ENCODE results near the gene TPCN2. TPM values are rescaled to one million over a fixed set of nuclear protein-coding genes. Genes with fewer than 3 reads are reported as not detected.
"Not testable (repeated sequence)": the region's sequence is repeated elsewhere in the genome, so short reads cannot be mapped to it uniquely, and the experiment has no call there.

Gene TPCN2
- total and polyA plus RNA-seq, 12 donors: 3.1 to 21.6 (median 10.4) TPM

- Histone ChIP-seq H3K4me3 (no peak overlapping the region), H3K9me3 (replicated peaks in 1 of 3) (no peaks in the 10 kb centered on the region), H3K4me1 (replicated peaks in 1 of 2) (no peaks in the 10 kb centered on the region), H3K27ac (no peak overlapping the region), H3K27me3 (no peaks in the 10 kb centered on the region), H3K36me3 (replicated peaks in 1 of 2) (no peaks in the 10 kb centered on the region)
- intact Hi-C loops (cut with DNase I): no loop called here
- TF ChIP-seq CTCF (IDR thresholded peaks at IDR 0.05) (no peak), POLR2A (IDR thresholded peaks at IDR 0.05) (no peak)
- DNase-seq: no peak
- WGBS, 4 donors: 88 to 95% (median 91%) methylated on average over 13 of the region's 13 CpGs
These were observed 99.6 kb downstream of the TPCN2 start for GRCh38 chr11:69148377-69148762.

DNA sequence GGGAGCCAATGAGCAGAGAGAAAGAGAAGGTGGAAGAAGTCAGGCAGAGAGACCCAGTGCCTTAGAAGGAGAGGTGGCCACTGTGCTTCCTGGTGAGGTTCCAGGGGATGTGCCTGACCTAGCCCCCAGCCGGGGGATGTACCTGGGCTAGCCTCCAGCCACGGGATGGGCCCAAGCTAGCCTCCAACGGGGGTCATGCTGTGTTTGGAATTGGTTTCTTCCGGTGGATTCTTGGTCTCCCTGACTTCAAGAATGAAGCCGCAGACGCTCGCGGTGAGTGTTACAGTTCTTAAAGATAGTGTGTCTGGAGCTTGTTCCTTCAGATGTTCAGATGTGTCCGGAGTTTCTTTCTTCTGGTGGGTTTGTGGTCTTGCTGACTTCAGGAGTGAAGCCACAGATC, 100.1 kb downstream of the TPCN2 start:
- Histone ChIP-seq H3K4me3 (no peak overlapping the region), H3K27ac (no peak overlapping the region), H3K36me3 (replicated peaks in 1 of 2) (no peaks in the 10 kb centered on the region), H3K27me3 (no peaks in the 10 kb centered on the region), H3K4me1 (replicated peaks in 1 of 2) (no peaks in the 10 kb centered on the region), H3K9me3 (replicated peaks in 1 of 3) (no peaks in the 10 kb centered on the region)
- 86 to 95% (median 88%) methylated on average over 7 to 9 of the region's 9 CpGs for whole genome bisulfite sequencing, 4 donors
- intact Hi-C loops (cut with DNase I): no loop called here
- DNase-seq: no peak
- TF ChIP-seq POLR2A (IDR thresholded peaks at IDR 0.05) (no peak), CTCF (IDR thresholded peaks at IDR 0.05) (no peak)

- H3K27ac ChIP-seq; H3K4me3 ChIP-seq; H3K36me3 ChIP-seq (replicated peaks in 1 of 2); DNase-seq; H3K27me3 ChIP-seq; H3K9me3 ChIP-seq (replicated peaks in 1 of 3); intact Hi-C loops (cut with DNase I); H3K4me1 ChIP-seq (replicated peaks in 1 of 2): not testable (repeated sequence)
- 85 to 89% (median 88%) methylated on average over 10 to 11 of the region's 11 CpGs for WGBS, 4 donors
These were observed 100.8 kb downstream of the TPCN2 start for GRCh38 chr11:69149338-69150045.

DNA sequence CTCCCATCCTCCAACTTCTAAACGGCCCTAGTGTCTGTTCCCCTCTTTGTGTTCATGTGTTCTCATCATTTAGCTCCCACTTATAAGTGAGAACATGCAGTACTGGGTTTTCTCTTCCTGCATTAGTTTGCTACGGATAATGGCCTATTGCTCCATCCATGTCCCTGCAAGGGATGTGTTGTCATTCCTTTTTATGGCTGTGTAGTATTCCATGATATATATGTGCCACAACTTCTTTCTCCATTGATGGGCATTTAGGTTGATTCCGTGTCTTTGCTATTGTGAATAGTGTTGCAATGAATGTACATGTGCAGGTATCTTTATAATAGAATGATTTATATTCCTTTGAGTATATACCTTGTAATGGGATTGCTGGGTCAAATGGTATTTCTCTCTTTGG, 101.4 kb downstream of the TPCN2 start:
- DNase-seq: no peak
- no peak for TF ChIP-seq CTCF (IDR thresholded peaks at IDR 0.05)
- no peak for TF ChIP-seq POLR2A (IDR thresholded peaks at IDR 0.05)
- H3K4me1 ChIP-seq (replicated peaks in 1 of 2): no peaks in the 10 kb centered on the region
- 81 to 84% (median 82%) methylated on average over 3 of the region's 3 CpGs for WGBS, 4 donors
- intact Hi-C loops (cut with DNase I): no loop called here
- H3K27me3 ChIP-seq: no peaks in the 10 kb centered on the region
- H3K36me3 ChIP-seq (replicated peaks in 1 of 2): no peaks in the 10 kb centered on the region
- no peak overlapping the region for H3K4me3 ChIP-seq
- H3K9me3 ChIP-seq (replicated peaks in 1 of 3): no peaks in the 10 kb centered on the region
- H3K27ac ChIP-seq: no peak overlapping the region

DNA sequence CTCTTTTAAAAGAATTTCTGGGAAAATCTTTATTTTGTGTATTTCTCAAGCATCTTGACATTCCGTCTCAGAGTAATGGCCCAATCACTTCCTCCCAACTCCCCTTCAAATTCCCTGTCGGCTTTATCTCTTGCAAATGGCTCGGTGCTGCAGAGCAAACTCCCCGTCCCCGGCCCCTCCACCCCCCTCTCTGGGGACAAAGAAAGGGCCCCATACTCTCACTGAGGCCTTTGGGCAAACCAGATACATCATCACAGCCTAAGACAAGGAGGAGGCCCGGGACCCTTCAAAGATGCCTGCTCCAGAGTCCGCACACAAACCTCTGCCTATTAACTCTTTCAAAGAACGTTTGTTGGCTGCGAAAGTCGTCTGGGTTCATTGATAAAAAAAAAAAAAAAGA, 103.1 kb downstream of the TPCN2 start:
- WGBS, 4 donors: 76 to 86% (median 84%) methylated on average over 10 of the region's 10 CpGs
- intact Hi-C loops (cut with DNase I): no loop called here

More for the DNA sequence above, 103.1 kb downstream of the TPCN2 start:
- Histone ChIP-seq H3K27me3 (no peaks in the 10 kb centered on the region), H3K36me3 (replicated peaks in 1 of 2) (no peaks in the 10 kb centered on the region), H3K27ac (no peak overlapping the region), H3K4me1 (replicated peaks in 1 of 2) (no peaks in the 10 kb centered on the region), H3K9me3 (replicated peaks in 1 of 3) (no peaks in the 10 kb centered on the region), H3K4me3 (no peak overlapping the region)
- TF ChIP-seq POLR2A (IDR thresholded peaks at IDR 0.05) (no peak), CTCF (IDR thresholded peaks at IDR 0.05) (no peak)
- no peak for DNase-seq
